Tibial nerve (tissue), 4 donors: Measurements from ENCODE around the gene CCDC149. TPM values are rescaled to one million over a fixed set of nuclear protein-coding genes. Genes with fewer than 3 reads are reported as not detected.

Experiments used
- DNase-seq, 2 donors: peaks; one replicate each; pipeline ENCODE4 v3.0.0-alpha.2; 2019; ENCODE audit warnings: low spot score in 2 of 2
- H3K27ac ChIP-seq, 4 donors: fragments of 200-600 bp; sonication (generic) in 3 of 4; one replicate each; pipeline ENCODE4 v1.5.1; 2017 to 2019; ENCODE audit warnings: mild to moderate bottlenecking in 1 of 4
- H3K27me3 ChIP-seq, 2 donors: fragments of 200-600 bp; sonication (generic) in 1 of 2; one replicate each; pipeline versions ENCODE4 v1.5.1 to v1.6.0; 2017 to 2019
- H3K36me3 ChIP-seq, 3 donors: fragments of 200-600 bp; sonication (generic); one replicate each; pipeline ENCODE4 v1.5.1; 2018 to 2019
- H3K4me1 ChIP-seq, 4 donors: fragments of 200-600 bp; sonication (generic) in 3 of 4; one replicate each; pipeline ENCODE4 v1.5.1; 2017 to 2019
- H3K4me3 ChIP-seq, 4 donors: fragments of 200-600 bp; sonication (generic) in 3 of 4; one replicate each; pipeline ENCODE4 v1.5.1; 2017 to 2019; ENCODE audit warnings: mild to moderate bottlenecking in 1 of 4, moderate library complexity in 1 of 4
- H3K9me3 ChIP-seq, 4 donors: fragments of 200-600 bp; sonication (generic) in 3 of 4; one replicate each; pipeline ENCODE4 v1.5.1; 2017 to 2019
- EP300 ChIP-seq, 2 donors: sonication (generic); formaldehyde crosslinking; IDR thresholded peaks; one replicate each; pipeline ENCODE4 v1.6.1; 2017; ENCODE audit warnings: antibody characterized with exemption in 2 of 2, mild to moderate bottlenecking in 1 of 2
- POLR2A ChIP-seq, 2 donors: fragments of 450-650 bp; IDR thresholded peaks; one replicate each; pipeline ENCODE4 v1.6.1; 2017; ENCODE audit warnings: antibody characterized with exemption in 2 of 2, mild to moderate bottlenecking in 2 of 2, moderate library complexity in 2 of 2
- WGBS, 2 donors: methylation state at CpG; one replicate each; pipeline ENCODE4 v1.1.5; 2018; 5-methylcytosine and 5-hydroxymethylcytosine counted together
- total RNA-seq, 4 donors: library from RNA; depleted of rRNA; stranded (reverse); fragments of >200 nt; gene quantifications; one replicate each; pipeline ENCODE4 v1.1.0, GENCODE V29; 2016
- TF ChIP-seq, protein P1 (sequence below), 5 experiments: fragments of 200-600 bp in 3 of 5; fragments of 450-650 bp in 2 of 5; sonication (generic) in 3 of 5; IDR thresholded peaks; one replicate each; pipeline ENCODE4 v1.5.1; 2016 to 2019; ENCODE audit warnings: antibody characterized with exemption in 5 of 5, mild to moderate bottlenecking in 3 of 5, moderate library complexity in 2 of 5

The CCDC149 gene
- total RNA-seq, 4 donors from 2014 or later: 12.2 to 31.2 (median 15.3) TPM

GRCh38 chr4:24894846-24895245 is 18.0 kb downstream of the CCDC149 start:
- no peak for DNase-seq
- WGBS, 2 donors: 83 to 95% methylated on average over 9 of the region's 9 CpGs
- no peak overlapping the region for H3K4me3 ChIP-seq
- H3K27ac ChIP-seq: no peak overlapping the region
- TF ChIP-seq POLR2A (IDR thresholded peaks at IDR 0.05) (no peak), EP300 (IDR thresholded peaks at IDR 0.05) (no peak)
- TF ChIP-seq, protein P1, sequence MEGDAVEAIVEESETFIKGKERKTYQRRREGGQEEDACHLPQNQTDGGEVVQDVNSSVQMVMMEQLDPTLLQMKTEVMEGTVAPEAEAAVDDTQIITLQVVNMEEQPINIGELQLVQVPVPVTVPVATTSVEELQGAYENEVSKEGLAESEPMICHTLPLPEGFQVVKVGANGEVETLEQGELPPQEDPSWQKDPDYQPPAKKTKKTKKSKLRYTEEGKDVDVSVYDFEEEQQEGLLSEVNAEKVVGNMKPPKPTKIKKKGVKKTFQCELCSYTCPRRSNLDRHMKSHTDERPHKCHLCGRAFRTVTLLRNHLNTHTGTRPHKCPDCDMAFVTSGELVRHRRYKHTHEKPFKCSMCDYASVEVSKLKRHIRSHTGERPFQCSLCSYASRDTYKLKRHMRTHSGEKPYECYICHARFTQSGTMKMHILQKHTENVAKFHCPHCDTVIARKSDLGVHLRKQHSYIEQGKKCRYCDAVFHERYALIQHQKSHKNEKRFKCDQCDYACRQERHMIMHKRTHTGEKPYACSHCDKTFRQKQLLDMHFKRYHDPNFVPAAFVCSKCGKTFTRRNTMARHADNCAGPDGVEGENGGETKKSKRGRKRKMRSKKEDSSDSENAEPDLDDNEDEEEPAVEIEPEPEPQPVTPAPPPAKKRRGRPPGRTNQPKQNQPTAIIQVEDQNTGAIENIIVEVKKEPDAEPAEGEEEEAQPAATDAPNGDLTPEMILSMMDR (IDR thresholded peaks at IDR 0.05): no peak
- H3K36me3 ChIP-seq: peaks cover 0 to 45% (median 0%) of the 10 kb centered on the region in 3 donors
- peaks cover 0 to 32% (median 0%) of the 10 kb centered on the region in 4 donors for H3K4me1 ChIP-seq
- no peaks in the 10 kb centered on the region for H3K9me3 ChIP-seq
- H3K27me3 ChIP-seq: no peaks in the 10 kb centered on the region

- Histone ChIP-seq H3K27me3 (no peaks in the 10 kb centered on the region), H3K4me1 (peaks cover 0 to 32% (median 0%) of the 10 kb centered on the region in 4 donors), H3K27ac (no peak overlapping the region), H3K36me3 (peaks cover 0 to 45% (median 0%) of the 10 kb centered on the region in 3 donors), H3K4me3 (no peak overlapping the region), H3K9me3 (no peaks in the 10 kb centered on the region)
- WGBS, 2 donors: 37 to 74% methylated on average over 1 of the region's 1 CpG
- DNase-seq: no peak
- TF ChIP-seq EP300 (IDR thresholded peaks at IDR 0.05) (no peak), POLR2A (IDR thresholded peaks at IDR 0.05) (no peak)
- TF ChIP-seq, protein P1 (IDR thresholded peaks at IDR 0.05): no peak
These were observed 18.6 kb downstream of the CCDC149 start for GRCh38 chr4:24894243-24894642.

GRCh38 chr4:24892778-24893177 is 20.1 kb downstream of the CCDC149 start:
- WGBS, 2 donors: 72 to 85% methylated on average over 2 of the region's 2 CpGs
- H3K4me1 ChIP-seq: peaks cover 0 to 24% (median 0%) of the 10 kb centered on the region in 4 donors
- no peaks in the 10 kb centered on the region for H3K9me3 ChIP-seq

GRCh38 chr4:24892278-24892677 is 20.6 kb downstream of the CCDC149 start:
- WGBS, 2 donors: 94 to 95% methylated on average over 2 of the region's 2 CpGs
- no peaks in the 10 kb centered on the region for H3K9me3 ChIP-seq
- TF ChIP-seq POLR2A (IDR thresholded peaks at IDR 0.05): no peak
- no peak for TF ChIP-seq EP300 (IDR thresholded peaks at IDR 0.05)
- TF ChIP-seq, protein P1 (IDR thresholded peaks at IDR 0.05): no peak
- no peak overlapping the region for H3K4me3 ChIP-seq
- DNase-seq: no peak
- no peak overlapping the region for H3K27ac ChIP-seq
- no peaks in the 10 kb centered on the region for H3K27me3 ChIP-seq
- peaks cover 0 to 36% (median 0%) of the 10 kb centered on the region in 3 donors for H3K36me3 ChIP-seq
- peaks cover 0 to 20% (median 0%) of the 10 kb centered on the region in 4 donors for H3K4me1 ChIP-seq

More at GRCh38 chr4:24892778-24893177, 20.1 kb downstream of the CCDC149 start:
- no peak for DNase-seq
- no peak overlapping the region for H3K27ac ChIP-seq
- no peaks in the 10 kb centered on the region for H3K27me3 ChIP-seq
- no peak for TF ChIP-seq EP300 (IDR thresholded peaks at IDR 0.05)
- TF ChIP-seq, protein P1 (IDR thresholded peaks at IDR 0.05): no peak
- no peak for TF ChIP-seq POLR2A (IDR thresholded peaks at IDR 0.05)
- peaks cover 0 to 36% (median 0%) of the 10 kb centered on the region in 3 donors for H3K36me3 ChIP-seq
- no peak overlapping the region for H3K4me3 ChIP-seq

DNA sequence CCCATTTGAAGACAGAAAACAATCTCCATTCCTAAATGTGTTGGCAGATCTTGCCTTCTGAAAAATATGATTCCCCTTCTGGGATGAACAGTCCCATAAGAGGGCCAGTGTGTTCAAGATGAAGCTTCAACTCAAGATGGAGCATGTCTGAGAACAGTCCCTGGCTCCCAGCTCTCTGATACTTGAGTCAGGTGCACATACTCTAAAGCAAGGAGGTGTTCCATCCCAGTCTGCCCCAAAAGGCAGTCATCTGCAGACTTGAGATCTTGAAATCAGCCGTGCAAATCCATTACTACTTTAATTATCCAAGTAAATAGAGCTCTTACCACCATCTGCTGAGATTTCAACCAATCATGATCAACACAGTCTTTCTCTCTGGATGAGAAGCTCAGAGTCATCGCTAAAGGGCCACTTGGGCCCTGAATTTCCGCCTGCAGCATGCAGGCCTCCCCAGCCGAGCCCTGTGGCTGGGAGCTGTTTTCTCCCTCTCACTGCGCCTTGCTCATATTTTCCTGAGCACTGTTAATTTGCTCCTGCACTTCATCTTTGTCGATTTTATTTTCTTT is 22.2 kb downstream of the CCDC149 start:
- Histone ChIP-seq H3K36me3 (peaks cover 0 to 32% (median 0%) of the 10 kb centered on the region in 3 donors), H3K27ac (no peak overlapping the region), H3K9me3 (no peaks in the 10 kb centered on the region), H3K4me3 (no peak overlapping the region), H3K27me3 (no peaks in the 10 kb centered on the region), H3K4me1 (peaks cover 0 to 7% (median 0%) of the 10 kb centered on the region in 4 donors)
- no peak for TF ChIP-seq POLR2A (IDR thresholded peaks at IDR 0.05)
- TF ChIP-seq, protein P1 (IDR thresholded peaks at IDR 0.05): no peak
- TF ChIP-seq EP300 (IDR thresholded peaks at IDR 0.05): no peak
- 90 to 95% methylated on average over 6 of the region's 6 CpGs for WGBS, 2 donors
- no peak for DNase-seq
